Gastrocnemius medialis (tissue), 4 donors: ENCODE data around the gene RIPOR3.

Experiments used
- POLR2A ChIP-seq, 2 donors: fragments of 450-650 bp; IDR thresholded peaks; one replicate each; pipeline ENCODE4 v1.6.1; 2017; ENCODE audit warnings: antibody characterized with exemption in 2 of 2, mild to moderate bottlenecking in 2 of 2, moderate library complexity in 2 of 2
- TF ChIP-seq, protein P1 (sequence below), 5 experiments: fragments of 450-650 bp in 3 of 5; fragments of 200-600 bp in 2 of 5; sonication (generic) in 2 of 5; IDR thresholded peaks in 4 of 5; conservative IDR thresholded peaks in 1 of 5; 1 replicate in 4 of 5; 2 replicates in 1 of 5; pipeline ENCODE4 v1.5.1; 2016 to 2019; ENCODE audit warnings: antibody characterized with exemption in 5 of 5, mild to moderate bottlenecking in 3 of 5, moderate library complexity in 3 of 5

DNA sequence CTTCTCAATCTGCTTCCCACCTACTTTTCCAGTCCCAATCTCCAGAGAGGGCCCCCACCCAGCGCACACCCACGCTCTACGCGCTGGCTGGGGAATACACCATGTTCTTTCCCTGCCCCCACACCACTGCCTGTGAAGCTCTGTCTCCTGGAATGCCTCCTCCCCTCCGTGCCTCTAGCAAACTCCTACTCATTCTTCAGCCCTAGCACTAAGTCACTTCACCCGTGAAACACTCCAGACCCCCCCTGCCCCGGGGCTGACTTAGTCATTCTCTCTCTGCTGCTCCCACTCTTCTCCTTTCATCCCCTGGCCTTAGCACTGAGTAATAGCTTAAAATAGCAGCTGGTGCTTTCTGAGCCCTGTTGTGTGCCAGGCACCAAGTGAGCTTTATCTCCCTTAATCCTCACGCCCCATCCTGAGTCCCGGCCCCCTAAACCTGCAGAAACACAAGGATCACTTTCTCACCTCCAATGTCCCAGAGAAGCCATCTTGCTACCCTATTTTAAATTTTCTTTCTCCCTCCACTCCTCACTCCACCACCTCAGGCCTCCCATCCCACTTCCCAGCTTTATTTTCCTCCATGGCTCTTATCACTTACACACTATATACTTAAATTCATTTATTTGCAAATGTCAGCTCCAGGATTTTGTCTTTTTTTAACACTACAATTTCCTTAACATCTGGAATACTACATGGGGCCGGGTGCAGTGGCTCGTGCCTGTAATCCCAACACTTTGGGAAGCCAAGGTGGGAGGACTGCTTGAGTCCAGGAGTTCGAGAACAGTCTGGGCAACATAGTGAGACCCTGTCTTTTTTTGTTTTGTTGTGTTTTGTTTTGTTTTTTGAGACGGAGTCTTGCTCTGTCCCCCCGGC, 33.7 kb upstream of the RIPOR3 start:
- TF ChIP-seq, protein P1, sequence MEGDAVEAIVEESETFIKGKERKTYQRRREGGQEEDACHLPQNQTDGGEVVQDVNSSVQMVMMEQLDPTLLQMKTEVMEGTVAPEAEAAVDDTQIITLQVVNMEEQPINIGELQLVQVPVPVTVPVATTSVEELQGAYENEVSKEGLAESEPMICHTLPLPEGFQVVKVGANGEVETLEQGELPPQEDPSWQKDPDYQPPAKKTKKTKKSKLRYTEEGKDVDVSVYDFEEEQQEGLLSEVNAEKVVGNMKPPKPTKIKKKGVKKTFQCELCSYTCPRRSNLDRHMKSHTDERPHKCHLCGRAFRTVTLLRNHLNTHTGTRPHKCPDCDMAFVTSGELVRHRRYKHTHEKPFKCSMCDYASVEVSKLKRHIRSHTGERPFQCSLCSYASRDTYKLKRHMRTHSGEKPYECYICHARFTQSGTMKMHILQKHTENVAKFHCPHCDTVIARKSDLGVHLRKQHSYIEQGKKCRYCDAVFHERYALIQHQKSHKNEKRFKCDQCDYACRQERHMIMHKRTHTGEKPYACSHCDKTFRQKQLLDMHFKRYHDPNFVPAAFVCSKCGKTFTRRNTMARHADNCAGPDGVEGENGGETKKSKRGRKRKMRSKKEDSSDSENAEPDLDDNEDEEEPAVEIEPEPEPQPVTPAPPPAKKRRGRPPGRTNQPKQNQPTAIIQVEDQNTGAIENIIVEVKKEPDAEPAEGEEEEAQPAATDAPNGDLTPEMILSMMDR (IDR thresholded peaks at IDR 0.05 in 4 of 5, conservative IDR thresholded peaks at IDR 0.05 in 1 of 5), result no peak
- peak in 1 of 2 donors; percentile 18 for TF ChIP-seq POLR2A (IDR thresholded peaks at IDR 0.05)
